GM12865 (cell line): ENCODE data around the gene PASK.

Experiments
- DNase-seq: peaks from one replicate; pipeline ENCODE4 v3.0.0; 2010; ENCODE audit warnings: low read depth
- H3K4me3 ChIP-seq: 2 replicates; pipeline ENCODE4 v1.5.1; 2011; ENCODE audit warnings: mild to moderate bottlenecking, low read depth, low read length, control low read depth
- CTCF ChIP-seq: IDR thresholded peaks from 2 replicates; pipeline ENCODE4 v1.5.1; 2011; ENCODE audit warnings: low read length, control low read depth, low read depth, inconsistent platforms; ENCODE audit not compliant: insufficient read depth; ENCODE audit errors: missing control alignments

Gene PASK

GRCh38 chr2:241161646-241162281 is 12.5 kb upstream of the PASK start:
- no peak for TF ChIP-seq CTCF
- DNase-seq, result no peak
- no peak overlapping the region for H3K4me3 ChIP-seq

- H3K4me3 ChIP-seq, result no peak overlapping the region
- TF ChIP-seq CTCF, result no peak
- DNase-seq, result no peak
Measured at GRCh38 chr2:241160318-241160717, 11.0 kb upstream of the PASK start.

- H3K4me3 ChIP-seq, result no peak overlapping the region
- DNase-seq, result no peak
- no peak for TF ChIP-seq CTCF
Measured at GRCh38 chr2:241159116-241159515, 9.8 kb upstream of the PASK start.

- no peak for DNase-seq
- TF ChIP-seq CTCF, result no peak
- H3K4me3 ChIP-seq, result no peak overlapping the region
Measured at GRCh38 chr2:241158546-241158900, 9.3 kb upstream of the PASK start.

- no peak for TF ChIP-seq CTCF
- no peak overlapping the region for H3K4me3 ChIP-seq
- DNase-seq, result no peak
Measured at GRCh38 chr2:241157841-241158545, 8.7 kb upstream of the PASK start.

- DNase-seq, result no peak
- H3K4me3 ChIP-seq, result no peak overlapping the region
- TF ChIP-seq CTCF, result no peak
Measured at GRCh38 chr2:241156971-241157441, 7.7 kb upstream of the PASK start.

- no peak for TF ChIP-seq CTCF
- DNase-seq, result no peak
- H3K4me3 ChIP-seq, result no peak overlapping the region
Measured at GRCh38 chr2:241155936-241156335, 6.7 kb upstream of the PASK start.
